NCI-H1048 (cell line): ENCODE measurements around the gene SF3B2.
A peak's percentile ranks its signal among the peaks of the same experiment; 100 is the strongest.
"Not testable (repeated sequence)": the region's sequence is repeated elsewhere in the genome, so short reads cannot be mapped to it uniquely, and the experiment has no call there.

Experiments used
- DNase-seq: peaks from one replicate; lab custom pipeline; 2025; lab: John Stamatoyannopoulos, UW

SF3B2 gene

DNA sequence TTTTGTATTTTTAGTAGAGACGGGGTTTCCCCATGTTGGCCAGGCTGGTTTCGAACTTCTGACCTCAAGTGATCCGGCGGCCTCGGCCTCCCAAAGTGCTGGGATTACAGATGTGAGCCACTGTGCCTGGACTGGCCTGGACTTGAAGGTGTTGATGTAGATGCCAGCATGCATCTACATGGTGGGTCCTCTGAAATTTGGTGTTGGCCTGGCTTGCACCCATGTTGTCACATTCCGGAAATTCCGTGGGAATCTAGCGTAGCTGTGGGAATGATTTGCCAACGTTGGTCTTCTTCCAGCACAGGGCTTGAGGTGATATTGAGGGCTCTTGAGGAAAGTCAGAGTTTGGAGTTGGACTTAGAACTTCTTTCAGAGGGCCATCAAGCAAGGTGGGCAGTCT, 24.4 kb downstream of the SF3B2 start:
- DNase-seq = no peak

DNA sequence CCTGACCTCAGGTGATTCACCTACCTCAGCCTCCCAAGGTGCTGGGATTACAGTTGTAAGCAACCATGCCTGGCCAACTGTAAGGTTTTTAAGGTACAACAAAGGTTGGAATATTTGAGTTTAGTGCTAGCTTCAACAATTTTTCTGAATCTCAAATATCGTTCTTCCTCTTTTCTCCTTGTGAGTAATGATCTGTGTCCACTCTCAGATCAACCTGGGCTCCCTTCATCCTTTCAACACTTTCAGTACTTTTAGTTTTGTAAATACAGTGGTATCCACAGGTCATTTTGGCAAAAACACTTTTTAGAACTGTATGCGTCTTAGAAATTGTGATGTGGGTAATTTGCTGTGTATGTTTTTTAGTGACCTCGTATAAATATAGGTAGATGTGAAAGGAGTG, 25.8 kb downstream of the SF3B2 start:
- DNase-seq = no peak

DNA sequence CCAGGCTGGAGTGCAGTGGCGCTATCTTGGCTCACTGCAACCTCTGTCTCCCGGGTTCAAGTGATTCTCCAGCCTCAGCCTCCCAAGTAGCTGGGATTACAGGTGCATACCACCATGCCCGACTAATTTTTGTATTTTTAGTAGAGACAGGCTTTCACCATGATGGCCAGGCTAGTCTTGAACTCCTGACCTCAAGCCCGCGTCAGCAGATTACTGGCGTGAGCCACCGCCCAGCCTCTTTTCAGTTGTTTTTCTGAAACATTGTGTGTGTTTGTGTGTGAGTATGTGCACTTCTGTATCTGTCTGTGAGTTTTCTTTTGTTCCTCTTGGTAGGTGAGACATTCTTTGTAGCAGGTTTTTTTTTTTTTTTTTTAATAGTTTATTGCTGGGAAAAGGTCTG, 26.8 kb downstream of the SF3B2 start:
- not testable (repeated sequence) for DNase-seq

DNA sequence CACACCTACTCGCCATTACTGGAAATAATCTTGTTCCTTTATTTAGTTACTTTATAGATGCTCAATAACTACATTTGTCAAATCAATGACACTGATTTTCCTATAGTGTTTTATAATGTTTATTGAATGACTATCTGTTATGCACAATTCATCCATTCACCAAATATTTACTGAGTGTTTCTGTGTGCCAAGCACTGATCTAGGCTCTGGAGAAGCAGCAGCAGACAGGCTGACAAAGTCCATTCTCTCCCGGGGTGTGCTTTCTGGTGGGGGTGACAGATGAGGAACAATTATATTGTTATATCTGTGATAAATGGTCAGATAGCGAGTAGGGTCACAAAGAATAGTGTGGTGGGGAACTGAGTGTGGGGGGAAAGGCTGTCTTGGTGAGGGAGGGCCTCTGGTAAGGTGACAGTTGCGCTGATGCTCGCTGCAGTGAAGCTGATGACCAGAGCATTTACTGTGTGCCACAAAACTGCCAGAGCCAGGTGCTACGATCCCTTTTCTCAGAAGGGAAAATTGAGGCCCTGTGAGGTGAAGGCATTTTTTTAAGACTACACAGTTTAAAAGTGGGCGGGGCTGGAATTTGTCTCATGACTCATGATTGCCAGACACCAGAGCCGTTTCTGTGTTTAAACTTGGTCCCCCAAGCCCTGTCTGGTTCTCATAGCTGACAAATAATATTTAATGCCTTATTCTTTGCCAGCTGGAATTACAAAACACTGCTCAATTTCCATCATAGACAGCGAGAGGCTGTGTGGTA, 28.1 kb downstream of the SF3B2 start:
- no peak for DNase-seq

DNA sequence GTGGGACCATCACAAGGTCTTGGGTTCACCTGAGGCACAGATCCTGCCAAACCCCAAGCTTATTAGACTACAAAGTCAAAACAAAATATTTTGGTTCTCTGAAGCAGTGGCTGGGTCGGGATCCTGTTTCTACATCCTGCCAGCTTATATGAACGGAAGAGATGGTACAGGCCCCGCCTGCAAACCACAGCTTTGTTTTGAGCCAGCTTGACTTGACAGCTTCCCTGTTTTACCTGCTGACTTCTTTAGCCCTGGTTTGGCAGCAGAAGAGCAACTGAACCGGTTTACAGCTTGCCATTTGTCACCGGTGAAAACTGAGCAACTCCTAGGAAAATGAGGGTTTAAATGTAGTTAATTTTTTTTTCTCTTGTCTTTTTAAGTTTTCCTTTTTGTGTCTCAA, 29.3 kb downstream of the SF3B2 start:
- peak; percentile 23 for DNase-seq

DNA sequence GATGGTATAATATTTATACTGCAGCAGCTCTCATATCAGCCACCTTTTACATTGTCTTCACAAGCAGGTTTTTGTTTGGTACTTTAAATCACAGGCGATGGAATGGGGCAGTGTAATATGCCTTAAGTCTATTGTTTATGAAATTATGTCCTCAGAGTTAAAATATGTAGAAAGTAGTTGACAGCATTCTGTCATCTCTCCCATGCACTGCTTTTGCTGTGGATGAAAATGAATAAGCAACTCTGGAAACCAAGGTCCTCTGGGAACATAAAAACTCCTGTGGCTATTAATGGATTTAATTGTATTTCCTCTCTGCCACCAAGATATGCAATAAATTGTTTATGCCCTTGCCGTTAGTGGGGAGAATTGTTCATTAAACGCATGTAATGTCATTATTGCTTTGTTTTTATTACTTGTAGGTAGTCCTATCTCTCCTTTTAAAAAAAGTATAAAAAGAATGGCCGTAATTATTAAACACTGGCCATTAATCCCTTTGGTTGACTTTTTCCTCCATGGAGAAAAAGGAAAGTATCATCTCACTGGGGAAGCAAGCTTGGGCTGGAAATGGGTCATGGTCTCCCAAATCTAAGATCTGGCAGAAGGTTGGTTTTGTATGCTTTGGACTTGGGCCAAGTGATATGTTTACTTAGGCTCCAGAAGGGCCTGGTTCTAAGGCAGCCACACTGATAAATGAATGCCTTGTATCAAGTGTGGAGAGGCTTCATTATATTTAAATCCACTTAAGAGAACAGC, 31.0 kb downstream of the SF3B2 start:
- no peak for DNase-seq

DNA sequence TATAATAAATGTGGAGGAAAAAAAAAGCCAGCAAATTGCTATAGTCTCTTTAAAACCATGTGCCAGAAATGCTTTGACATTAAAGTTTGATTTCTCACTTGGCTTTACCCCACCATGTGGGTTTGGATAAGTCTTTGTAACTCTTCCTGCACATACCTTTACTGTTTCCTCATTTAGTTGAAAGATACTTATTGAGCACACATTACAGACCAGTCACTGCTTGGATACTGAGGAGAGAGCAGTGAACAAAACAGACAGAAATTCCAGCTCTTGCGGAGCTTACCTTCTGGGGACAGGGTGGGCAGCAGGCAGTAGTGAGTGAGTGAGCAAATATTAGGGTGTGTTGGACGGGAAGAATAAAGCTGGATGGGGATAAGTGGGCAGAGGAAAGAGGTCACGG, 31.6 kb downstream of the SF3B2 start:
- DNase-seq = no peak

DNA sequence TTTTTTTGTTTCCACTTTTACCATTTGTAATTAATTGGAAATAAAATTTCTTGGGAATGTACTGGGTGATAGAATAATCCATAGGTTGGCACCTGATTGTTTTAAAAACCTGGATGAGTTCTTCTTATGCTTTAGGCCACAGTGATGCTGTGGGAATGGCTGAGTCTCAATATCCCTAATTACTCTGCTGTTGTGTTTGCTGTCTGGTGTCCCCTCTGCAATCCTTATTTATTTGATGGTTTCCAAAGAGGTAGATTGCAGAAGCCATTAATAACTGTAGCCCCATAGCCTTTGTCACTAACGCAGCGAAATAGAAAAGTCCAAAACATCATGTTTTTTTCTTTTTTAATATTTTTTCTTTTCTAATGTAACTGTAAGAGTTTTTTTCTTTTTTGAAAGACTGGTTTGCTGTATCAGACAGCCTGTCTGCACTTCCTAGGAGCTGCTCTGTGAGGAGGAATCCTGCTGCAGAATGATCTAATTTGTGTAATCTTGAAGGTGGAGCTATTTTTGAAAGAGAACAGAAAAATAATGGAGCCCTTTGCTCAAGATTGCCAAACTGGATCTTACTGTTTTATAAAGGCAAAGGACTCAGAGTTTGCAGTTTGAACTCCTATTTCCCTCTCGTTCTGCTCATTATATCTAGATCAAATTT, 32.8 kb downstream of the SF3B2 start:
- DNase-seq = no peak

DNA sequence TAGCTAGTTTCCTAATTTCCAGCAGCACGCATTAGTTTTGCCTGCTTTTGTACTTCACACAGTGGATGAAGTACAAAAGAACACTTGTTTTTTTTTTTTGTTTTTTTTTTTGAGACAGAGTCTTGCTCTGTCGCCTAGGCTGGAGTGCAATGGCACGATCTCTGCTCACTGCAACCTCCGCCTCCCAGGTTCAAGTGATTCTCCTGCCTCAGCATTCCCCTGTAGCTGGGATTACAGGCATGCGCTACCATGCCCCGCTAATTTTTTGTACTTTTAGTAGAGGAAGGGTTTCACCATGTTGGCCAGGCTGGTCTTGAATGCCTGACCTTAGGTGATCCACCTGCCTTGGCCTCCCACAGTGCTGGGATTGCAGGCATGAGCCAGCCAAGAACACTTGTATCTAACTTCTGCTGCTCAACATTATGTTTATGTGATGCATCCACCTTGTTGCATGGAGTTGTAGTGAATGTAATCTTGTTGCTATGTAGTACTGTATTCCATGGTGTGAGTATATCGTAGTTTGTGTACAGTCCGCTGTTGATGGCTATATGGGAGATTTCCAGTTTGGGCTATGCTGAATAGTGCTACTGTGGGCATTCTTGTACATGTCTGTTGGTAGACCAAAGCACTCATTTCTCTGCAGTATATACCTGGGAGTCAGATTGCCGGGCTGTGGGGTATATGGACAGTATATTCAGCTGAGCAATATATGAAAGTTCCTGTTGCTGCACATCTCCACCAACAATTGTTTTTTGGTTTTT, 35.2 kb downstream of the SF3B2 start:
- no peak for DNase-seq

DNA sequence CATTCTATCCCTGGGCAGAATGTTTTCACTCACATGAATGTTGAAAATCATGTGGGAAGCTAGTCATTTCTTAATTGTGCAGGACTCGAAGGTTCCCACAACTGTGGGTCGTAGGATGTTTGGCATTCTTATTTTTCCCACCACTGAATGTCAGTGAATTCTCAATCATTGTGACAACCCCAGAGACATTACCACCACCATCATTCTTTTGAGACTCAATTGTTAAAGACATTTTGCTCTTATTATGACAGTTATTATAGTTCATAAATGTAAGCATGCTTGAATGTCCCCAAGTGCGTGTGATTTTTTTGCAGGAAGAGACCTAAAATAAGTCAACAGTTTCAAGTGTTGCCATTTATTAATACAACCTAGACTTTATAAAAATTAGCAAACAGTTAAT, 36.9 kb downstream of the SF3B2 start:
- no peak for DNase-seq

DNA sequence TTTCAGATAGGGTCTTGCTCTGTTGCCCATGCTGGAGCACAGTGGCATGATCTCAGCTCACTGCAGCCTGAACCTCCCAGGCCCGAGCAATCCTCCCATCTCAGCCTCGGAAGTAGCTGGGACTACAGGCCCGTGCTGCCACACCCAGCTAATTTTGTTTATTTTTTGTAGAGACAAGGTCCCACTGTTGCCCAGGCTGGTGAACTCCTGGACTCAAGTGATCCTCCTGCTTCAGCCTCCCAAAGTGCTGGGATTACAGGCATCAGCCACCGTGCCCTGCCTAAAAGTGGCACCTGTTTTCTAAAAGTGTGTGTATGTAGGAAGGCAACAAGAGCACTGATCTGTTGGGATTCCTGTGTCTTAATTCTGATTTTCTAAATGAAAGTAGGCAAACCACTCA, 38.1 kb downstream of the SF3B2 start:
- DNase-seq = no peak

DNA sequence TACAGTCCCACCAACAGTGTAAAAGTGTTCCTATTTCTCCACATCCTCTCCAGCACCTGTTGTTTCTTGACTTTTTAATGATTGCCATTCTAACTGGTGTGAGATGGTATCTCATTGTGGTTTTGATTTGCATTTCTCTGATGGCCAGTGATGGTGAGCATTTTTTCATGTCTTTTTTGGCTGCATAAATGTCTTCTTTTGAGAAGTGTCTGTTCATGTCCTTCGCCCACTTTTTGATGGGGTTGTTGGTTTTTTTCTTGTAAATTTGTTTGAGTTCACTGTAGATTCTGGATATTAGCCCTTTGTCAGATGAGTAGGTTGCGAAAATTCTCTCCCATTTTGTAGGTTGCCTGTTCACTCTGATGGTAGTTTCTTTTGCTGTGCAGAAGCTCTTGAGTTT, 40.0 kb downstream of the SF3B2 start:
- DNase-seq = not testable (repeated sequence)

DNA sequence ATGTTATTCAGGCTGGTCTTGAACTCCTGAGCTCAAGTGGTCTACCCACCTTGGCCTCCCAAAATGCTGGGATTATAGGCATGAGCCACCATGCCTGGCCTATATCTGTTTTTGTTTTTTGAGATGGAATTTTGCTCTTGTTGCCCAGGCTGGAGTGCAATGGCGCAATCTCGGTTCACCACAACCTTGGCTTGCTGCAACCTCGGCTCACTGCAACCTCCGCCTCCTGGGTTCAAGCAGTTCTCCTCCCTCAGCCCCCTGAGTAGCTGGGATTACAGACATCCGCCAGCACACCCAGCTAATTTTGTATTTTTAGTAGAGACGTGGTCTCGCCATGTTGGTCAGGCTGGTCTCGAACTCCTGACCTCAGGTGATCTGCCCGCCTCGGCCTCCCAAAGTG, 47.6 kb downstream of the SF3B2 start:
- DNase-seq = not testable (repeated sequence)

DNA sequence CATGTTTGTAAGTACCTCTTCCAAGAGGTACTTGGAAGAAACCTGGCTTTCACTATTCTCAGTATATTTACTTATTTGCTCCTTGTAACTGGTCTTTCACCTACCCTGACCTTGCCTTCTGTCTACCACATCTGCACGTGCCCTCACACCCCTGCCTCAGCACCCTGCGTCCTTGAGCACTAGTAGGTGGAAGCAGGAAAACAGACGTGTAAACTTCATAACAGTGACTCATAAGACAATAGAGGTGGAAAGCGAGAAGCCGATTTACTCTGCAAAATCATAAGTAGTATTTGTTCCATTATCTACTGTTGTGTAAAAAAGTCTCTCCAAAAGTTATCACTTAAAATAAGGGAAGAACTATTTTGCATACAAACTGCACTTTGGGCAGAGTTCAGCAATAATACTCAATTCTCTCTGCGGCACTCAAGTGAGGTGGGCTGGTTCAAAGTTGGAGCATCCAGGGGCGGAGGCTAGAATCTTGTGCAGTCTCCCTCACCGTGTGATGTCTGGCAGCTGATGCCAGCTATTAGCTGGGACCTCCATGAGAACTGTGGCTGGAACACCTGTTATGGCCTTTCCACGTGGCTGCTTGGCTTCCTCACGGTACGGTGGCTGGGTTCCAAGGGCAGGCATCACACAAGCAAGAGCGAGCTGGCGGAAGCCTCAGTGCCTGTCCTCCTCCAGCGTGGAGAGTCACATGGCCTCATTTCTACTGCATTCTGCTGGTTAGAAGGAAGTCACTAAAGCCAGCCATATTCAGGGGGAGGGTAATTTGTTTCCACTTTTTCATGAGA, 48.3 kb downstream of the SF3B2 start:
- no peak for DNase-seq

DNA sequence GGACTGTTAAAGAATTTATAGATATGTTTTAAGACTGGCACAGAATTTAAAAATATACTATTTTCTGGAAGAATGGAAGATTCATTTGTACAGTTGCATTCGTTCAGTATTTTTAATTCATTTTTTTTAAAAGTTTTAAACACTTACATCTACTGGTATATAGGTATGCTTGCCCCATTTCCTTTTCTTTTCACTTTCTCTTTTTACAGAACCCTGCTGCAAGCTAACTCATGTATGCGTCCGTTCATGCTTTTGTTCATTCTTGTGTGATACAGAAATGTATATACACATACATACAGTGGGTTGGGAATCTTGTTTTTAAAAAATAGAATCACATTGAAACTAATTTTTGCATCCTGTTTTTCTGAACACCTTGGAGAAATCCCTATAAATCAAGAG, 48.9 kb downstream of the SF3B2 start:
- DNase-seq = no peak

DNA sequence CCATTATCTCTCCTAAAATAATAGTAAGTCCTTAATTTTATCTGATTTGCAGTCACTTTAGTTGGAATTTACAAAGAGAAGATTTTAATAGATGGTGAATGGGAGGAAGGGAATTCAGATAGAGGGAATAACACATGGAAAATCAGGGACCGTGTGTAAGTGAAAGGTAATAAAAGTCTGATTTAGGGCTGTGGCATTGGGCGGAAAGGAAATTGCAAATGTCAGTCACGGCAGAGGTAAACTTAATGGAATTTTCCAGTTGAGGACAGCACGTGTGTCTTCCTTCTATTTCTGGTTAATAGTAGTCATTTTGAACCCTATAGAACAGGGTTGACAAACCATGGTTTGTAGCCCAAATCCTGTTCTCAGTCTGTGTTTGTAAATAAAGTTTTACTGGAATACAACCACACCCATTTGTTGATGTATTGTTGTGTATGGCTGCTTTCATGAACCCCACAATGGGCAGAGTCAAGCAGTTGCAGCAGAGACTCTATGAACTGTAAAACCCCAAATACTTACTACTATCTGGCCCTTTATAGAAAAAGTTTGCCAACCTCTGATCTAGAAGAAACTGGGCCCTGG, 52.0 kb downstream of the SF3B2 start:
- no peak for DNase-seq

DNA sequence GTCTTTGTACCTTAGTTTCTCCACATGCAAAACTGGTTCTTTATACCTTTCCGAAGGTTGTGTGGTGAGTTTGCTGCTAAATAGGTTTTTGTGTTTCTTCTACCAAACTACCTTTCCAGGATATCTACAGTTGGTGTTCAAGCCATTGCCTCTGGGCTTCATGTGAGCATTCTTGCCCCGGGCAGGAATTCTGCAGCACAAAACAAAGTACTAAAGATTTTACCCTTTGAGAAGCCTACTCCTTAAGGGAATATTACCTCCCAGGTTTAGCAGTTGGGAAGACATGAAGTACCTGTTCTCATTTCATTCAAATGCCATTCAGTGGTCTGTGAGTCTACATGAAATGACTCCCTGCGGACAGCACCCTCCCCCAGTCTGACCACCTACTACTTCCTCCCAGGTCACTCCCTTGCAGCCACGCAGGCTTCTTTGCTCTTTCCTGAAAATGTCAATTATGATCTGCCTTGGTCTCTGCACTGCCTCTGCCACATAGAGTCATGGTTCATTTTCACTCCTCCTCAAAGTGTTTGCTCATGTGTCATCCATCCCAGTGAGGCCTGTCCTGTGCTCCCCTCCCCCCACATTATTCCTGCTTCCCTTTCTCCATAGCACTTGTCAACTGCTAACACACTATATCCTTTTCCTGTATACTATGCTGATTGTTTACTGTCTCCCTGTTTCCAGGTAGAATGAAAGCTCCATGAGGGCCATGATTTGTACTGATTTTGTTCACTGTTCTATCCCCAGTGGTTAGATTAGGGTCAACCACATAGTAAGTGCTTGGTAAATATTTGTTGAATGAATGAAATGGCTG, 54.8 kb downstream of the SF3B2 start:
- DNase-seq = no peak

DNA sequence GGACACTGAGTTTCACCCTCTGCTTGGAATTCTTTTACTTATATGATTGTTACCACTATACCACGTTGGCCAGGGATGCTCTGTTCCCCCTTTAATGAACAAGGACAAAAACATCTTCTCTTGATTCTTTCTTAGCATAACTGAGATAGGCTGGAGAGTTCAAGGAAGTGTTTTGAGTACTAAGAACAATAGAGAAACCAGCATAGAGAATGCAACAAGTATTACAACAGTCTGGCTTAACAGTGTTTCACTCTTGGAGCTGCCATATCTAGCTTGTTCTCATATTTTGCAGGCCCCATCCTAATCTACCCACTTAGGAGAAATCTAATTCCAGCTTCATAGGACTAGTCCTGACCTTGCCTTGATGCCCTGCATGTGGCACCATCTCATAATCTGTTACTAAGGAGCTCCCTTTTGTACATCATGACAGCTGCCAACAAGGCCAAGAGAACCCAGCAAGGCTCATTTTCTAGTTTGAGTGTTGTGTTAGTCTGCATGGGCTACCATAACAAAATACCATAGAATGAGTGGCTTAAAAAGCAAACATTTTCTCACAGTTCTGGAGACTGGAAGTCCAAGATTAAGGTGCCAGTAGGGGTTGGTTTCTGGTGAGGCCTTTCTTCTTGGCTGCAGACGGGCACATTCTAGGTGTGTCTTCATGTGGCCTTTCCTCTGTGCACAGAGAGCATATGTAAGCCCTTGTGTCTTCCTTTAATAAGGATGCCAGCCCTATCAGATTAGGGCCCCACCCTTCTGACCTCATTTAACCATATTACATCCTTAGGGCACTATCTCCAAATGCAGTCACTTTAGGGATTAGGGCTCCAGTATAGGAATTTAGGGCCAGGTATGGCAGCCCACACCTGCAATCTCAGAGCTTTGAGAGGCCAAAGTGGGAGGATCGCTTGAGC, 55.7 kb downstream of the SF3B2 start:
- no peak for DNase-seq

DNA sequence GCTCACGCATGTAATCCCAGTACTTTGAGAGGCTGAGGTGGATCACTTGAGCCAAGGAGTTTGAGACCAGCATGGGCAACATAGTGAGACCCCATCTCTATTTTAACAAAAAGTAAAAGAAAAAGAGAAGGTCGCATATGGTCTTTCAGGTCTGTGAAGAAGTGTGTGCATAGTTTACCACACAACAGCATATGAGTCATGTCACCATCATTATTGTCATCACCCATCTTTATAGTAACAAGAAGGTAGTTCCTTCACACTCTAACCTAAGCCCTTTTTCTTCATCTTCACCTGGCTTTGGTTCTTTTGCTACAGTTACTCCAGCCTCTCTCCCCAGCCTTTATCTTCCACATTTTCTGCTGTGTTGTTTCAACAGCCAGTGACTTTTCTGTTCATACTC, 57.1 kb downstream of the SF3B2 start:
- DNase-seq = no peak
